Stimulated activated CD8-positive, alpha-beta memory T cell treated with anti-CD3 and anti-CD28 coated beads, Interleukin-15, amount 100 ng/mL, for 24 hours (primary cell): ENCODE data around the gene DPYD.

ENCODE experiments used
- DNase-seq: peaks from one replicate; pipeline ENCODE4 v3.0.0-alpha.2; 2020; ENCODE audit warnings: low read depth

The DPYD gene

DNA sequence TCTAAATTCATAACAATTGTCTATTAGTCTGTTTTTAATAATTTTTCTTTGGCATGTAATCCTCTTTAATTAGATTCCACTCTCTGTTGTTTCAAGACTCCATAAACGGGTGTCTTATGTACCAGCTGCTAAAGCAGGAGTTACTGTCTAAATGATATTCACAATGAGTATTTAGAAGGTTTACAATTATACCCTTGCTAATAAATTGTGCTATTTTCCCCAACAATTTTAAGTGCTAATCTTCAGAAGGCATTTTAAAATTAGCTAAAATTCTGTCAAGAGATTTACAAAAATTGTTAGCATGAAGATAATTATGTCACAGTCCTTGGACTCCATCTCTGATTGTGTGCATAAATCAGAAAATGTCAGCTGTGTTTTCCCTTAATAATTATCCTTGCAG lies 83.7 kb downstream of the DPYD start:
- DNase-seq: no peak

DNA sequence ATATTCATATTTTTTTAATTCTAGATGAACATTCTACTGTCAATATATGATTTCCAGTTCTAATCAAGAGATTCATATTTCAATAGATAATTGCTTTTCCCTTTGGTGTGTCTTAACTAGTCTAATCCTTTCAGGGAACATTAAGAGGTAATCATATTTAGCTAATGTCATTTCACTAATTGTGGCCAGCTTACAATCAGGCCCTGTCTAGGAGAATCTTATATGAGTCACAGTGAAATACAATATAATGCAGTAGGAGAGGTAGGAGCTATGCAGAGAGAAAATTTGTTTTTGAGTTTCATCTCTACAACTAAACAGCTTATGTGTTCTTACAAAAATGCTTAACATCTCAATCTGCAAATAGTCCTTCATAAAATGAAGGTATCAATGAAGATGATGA lies 85.9 kb downstream of the DPYD start:
- DNase-seq: no peak

DNA sequence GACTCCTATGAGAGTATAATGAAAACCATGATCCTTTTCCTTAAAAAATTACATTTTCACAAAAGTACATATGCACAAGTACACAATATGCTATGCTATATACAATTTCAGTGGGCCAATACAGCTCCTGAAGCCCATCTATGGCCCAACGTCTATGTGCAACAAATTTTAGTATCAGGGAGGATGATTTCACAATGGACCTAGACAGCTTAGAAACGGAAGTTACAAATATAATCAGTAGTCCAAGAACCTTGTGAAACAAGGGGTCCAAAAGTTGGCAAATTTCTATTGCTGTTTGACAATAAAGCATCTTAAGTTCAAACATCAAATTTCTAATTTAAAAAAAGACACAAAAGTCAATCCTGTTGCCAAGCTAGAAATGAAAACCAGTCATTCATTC lies 87.0 kb downstream of the DPYD start:
- no peak for DNase-seq

DNA sequence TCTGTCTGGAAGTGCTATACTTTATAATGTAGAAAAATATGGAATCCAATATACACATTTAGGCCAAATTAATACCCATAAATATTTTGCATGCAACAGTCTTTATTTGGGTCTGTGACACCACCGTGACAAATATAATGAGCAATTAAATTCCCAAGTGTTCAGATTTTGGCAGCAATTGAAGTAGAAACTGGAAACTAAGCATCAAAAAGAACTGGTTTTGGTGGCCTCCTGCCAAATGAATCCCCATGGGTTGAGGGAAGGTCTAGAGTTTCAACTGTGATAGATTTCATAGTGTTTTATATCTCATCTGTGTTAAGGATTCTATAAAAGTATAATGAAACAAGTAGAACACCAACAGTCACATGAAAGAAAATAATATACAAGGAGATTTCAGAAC lies 88.4 kb downstream of the DPYD start:
- no peak for DNase-seq

DNA sequence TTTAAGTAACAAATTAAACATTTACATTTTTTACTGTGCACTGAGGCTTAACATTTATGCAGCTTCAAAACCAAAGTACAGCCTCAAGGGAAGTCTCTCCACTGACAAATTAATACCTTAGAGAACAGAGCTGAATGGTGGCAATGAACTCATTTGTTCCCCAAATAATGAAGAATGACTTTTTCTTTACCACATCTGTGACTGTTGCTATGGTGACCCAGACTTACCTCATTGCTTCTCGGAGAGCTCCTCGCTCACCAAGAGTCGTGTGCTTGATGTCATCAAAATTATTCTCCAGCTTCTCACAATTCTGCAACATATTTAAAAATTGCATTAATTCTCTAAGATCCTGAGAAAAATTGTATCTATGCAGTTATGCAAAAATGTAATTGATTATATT lies 92.9 kb downstream of the DPYD start:
- DNase-seq: no peak

DNA sequence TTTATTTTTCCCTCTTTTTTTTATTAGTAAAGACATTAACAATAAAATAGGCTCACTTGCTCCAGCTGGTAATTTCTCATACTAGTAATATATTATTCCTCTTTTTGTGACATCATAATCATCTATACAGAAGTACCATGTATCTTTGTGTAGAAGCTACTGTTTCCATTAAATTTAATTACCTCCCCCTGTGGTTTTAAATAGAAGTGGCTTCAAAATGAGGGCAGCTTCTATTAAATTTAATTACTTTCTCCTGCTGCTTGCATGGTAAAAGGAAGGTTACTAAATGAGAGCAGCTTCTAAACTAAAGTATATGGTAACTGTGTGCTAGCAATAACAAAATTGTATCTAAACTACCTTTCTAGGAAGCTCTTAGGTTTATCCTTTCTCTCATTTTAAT lies 94.0 kb downstream of the DPYD start:
- DNase-seq: no peak

DNA sequence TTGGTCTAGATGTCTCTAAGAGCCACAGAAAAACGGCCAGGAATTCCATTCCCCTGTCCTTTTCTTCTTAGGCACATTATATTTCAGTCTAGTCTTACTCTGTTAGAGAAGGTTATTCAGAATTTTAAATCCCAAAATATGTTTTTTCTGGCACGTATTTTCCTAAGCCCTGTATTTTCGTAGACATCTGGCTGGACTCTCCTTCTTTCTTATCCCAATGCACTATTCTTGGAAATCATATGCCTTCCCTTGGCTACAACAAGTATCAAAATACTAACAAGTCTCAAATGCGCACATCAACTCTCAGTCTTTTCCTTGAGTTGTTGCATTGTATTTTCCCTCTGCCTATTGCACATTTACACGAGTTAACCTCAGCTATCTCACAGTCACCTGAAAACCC lies 96.2 kb downstream of the DPYD start:
- no peak for DNase-seq

DNA sequence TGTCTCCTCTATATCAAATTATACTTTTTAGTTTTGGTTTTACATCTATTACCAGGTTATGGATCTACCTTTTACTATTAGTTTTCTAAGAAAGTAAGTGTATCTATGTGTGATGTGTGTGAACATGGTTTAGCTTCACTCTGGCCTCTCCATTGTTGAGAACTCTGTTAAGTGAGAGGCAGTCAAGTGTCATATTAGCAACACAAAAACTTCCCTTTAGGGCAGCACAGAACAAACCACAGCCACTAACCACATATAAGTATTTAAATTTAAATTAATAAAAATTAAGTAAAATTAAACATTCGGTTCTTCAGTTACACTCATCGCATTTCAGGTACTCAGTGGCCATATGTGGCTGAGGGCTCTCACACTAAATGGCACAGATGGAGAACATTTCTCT lies 96.6 kb downstream of the DPYD start:
- DNase-seq: no peak

DNA sequence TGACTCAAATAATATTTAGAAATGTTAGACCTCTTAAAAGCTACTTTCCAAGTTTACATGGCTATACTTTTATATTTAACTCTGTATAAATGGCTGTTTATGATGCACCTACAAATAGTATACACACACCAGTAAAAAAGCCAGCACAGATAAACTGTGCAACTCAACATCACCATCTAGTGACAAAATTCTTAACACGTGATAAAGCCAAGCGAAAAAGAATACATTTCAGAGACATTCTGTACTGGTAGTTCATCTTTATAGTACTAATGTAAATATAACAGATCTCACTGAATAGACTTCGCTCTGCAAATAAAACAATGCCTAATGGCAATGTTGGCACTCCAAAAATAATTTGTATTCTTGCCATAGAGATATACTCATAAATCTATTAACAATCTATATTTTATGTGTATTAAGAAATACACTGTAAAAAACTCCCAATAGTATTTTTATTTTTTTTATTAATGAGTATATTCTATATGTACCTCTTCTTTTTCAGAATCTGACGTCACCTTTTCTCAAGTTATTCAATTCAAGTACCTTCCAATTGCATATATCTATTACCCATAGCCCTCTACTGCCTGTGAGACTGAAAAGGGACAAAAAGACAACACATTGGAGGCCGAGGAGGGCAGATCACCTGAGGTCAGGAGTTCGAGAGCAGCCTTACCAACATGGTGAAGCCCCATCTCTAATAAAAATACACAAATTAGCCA lies 100.2 kb downstream of the DPYD start:
- DNase-seq: no peak

DNA sequence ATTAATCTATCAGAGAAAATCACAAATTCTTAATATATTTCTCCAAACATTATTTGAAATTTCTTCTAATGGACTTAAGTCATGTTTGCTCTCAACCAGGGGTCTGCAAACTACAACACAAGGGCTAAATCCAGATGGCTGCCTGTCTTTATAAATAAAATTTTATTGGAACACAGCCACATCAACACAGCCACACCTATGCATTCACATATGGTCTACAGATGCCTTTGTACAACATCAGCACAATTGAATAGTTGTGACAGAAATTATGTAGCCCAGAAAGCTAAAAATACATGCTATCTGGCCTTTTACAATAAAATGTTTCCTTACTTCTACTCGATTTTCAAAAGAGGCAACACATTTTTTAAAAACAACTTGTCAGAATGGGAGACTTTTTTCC lies 103.9 kb downstream of the DPYD start:
- DNase-seq: no peak

DNA sequence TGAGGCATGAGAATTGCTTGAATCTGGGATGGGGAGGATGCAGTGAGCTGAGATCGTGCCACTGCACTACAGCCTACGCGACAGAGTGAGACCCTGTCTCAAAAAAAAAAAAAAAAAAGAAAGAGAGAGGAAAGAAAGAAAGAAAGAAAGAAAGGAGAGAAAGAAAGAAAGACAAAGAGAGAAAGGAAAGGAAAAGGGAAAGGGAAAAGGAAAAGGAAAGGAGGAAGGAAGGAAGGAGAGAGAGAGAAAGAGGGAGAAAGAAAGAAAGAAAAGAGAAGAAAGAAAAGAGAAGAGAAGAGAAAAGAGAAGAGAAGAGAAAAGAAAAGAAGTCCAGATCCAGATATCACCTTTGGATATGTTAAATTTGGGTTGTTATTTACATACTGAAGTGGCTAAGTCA lies 106.0 kb downstream of the DPYD start:
- no peak for DNase-seq

DNA sequence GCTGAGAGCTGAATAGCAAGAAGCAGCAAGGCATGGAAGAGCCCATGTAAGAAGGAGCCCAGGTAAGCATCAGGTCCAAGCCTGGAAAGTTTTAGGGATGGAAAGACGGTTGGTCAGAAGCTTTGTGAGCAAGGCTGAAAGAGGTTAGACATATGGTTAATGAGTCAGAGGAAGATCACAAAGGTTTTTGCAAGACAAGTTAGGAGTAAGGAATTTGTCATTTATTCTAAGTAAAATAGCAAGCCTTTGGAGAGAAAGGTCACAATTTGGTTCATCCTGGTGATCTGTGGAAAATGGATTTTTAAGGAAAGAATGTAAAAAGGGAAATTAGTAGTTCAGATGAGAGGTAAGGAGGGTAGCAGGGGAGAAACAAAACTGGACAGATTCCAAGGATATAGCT lies 106.7 kb downstream of the DPYD start:
- no peak for DNase-seq

DNA sequence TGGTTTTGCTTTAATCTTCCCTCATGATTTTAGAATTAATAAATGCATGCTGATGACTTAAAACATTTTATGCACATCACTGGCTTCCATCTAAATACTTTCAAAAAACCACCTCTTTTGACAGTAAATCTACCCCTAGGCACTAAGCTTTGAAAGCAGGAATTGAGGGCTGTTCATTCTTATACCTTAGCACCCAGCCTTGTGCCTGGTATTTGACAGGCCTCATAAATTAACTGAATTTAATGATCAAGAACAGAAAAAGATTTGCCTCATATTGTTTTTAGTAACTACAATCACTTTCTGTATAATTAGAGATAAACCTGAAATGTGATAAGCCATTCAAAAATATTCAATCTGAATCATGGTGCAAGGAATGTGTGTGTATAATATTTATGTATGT lies 108.8 kb downstream of the DPYD start:
- DNase-seq: no peak

DNA sequence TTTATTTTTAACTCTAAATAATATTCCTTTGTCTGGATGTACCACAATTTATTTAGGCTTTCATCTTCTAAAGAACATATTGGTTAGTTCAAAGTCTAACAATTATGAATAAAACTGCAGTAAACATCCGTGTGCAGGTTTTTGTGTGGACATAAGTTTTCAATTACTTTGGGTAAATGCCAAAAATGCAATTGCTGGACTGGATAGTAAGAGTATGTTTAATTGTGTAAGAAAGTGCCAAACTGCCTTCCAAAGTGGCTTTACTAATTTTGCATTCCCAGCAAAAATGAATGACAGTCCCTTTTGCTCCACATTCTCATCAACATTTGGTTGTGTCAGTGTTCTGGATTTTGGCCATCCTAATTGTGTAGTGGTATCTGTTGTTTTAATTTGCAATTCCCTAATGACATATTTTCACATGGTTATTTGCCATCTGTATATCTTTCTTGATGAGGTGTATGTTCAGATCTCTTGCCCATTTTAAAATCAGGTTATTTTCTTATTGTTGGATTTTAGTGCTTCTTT lies 113.8 kb downstream of the DPYD start:
- no peak for DNase-seq

DNA sequence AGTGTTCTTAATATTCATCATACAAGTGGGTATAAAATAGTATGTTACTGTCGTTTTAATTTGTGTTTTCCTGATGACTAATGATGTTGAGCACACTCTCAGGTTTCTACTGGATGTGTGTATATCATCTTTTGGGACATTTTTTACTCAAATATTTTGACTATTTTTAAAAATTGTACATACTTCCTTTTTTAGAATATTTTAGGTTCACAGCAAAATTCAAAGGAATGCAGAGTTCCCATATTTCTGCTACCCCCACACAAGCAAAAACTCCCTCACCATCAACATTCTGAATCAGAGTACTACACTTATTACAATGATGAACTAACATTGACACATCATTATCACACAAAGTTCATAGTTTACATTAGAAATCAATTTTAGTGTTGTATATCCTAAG lies 114.5 kb downstream of the DPYD start:
- no peak for DNase-seq

DNA sequence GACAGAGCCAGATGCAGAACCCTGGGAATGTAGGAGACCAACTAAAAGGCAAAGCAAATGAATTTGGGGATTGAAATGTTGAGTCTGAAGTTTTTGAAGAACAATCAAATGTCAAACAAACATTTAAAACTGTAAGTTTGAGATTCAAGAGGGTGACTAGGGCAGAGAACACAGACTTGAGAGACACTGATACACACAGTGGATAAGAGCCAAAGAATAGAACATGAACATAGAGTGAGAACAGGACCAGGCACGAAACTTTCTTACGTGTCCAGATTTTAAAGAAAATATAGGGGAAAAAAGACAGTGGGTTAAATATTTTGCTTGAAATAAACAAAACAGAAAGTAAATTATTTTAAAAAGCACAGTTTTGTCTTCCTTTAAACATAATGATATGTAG lies 115.7 kb downstream of the DPYD start:
- DNase-seq: no peak

DNA sequence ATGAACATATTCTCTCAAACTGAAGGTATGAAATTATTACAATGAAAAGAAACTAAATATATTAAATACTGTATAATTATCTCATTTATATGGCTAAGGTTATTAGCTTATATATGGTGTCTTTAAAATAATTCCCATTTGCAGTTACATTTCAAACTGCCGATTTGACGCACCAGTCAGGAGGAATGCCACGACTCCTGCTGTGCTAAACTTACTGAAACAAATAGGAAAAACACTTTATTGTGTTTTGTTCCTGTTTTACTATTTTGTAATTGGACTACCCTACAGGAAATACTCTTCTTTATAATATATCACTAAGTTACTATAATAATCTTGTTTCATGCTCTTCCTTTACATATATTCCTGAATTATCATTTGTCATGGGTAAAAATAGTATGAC lies 117.8 kb downstream of the DPYD start:
- no peak for DNase-seq

DNA sequence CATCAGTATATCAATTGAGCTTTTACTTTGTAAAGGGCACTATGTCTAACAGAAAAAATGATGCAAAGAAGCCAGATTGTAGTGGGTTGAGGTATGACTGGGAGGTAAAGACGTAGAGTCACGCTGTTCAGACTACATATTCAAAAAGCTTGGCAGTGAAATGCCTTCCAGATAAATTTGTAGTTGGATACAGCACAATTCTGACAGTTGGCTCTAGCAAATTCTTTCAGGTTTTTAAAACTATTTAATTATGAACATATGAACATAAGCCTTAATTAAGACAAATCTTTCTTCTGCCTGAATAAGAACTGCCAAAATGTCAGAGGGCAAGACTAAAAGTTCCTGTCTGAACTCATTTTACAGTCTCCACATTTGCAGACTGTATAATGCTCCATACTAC lies 118.8 kb downstream of the DPYD start:
- no peak for DNase-seq

DNA sequence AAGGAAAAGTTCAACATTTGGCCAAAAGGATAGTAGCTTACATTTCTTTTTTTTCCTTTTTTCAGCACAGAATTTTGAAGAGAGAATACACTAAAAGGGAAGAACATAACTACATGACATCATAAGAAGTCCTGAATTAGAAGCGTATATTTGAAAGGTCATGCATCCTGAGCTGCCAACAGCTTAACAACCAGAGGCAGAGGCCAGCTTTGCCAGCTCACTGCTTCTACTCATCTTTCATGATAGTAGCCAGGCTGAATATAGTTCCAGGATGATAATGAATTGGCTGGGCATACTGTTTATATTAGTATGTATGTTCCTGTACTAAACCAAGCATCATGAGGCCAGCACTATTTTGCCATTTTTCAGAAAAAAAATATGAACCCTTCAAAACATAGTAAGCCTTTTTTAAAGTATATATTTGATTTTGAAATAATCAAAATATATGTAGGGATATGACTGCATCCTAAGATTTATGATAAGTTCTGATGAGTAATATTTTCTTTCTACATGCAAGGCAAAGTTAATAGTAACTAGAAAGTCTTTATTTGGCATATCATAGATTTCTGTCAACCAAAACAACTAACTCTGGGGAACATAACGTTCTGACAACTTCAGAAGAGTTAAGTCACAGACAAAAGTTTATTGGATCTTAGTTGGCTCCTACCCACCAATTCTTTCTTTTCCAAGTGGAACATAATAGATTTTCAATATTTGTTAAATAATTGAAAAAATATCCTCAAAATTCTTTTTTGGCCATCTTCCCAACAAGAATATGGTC lies 123.2 kb downstream of the DPYD start:
- no peak for DNase-seq

DNA sequence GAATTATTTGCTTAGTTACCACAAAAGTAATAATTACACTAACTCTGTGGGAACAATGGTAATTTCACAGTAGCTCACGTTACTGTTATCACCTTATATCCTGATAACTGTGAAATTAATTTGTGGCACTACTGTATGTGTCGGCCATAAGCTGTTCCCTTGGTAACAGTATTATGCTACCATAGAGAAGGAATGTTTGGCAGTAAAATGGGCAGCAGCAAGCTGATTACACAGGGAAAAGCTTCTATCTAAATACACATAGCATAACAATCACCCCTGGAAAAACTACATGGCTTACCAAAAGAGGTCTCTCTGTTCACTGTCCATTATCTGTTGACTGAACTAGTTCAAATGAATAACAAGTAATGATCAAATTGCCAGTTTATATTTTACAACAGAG lies 124.1 kb downstream of the DPYD start:
- DNase-seq: no peak

DNA sequence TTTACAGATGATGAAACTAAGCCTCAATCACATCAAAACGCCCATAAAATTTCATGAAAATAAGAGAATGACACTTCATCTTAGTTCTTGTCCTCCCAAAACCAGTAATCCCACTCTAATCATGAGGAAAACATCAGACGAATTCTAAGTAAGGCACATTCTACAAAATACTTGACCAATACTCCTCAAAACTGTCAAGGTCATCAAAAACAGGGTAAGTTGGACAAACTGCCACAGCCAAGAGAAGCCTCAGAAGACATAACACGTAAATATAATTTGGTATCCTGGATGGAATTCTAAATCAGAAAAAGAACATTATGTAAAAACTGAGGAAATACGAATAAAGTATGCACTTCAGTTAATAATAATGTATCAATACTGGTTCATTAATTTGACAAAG lies 128.2 kb downstream of the DPYD start:
- DNase-seq: no peak

DNA sequence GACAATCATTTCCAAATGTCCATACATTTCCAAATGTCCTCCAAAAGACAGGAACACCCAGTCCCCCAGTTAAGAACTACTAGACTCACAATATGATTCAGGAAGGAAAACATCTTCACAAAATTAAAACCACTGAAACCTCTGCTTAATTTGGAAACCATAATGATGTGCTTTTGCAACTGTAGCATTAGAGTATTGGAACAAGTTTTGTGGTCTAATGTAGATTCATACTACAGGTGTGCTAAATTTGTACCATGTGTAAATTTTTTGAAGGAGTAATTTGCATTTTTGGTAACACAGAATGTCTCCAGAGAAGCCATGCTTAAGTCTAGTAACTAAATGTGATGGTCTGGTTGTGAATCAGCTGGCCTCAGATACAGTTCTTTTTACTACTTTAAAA lies 129.6 kb downstream of the DPYD start:
- no peak for DNase-seq

DNA sequence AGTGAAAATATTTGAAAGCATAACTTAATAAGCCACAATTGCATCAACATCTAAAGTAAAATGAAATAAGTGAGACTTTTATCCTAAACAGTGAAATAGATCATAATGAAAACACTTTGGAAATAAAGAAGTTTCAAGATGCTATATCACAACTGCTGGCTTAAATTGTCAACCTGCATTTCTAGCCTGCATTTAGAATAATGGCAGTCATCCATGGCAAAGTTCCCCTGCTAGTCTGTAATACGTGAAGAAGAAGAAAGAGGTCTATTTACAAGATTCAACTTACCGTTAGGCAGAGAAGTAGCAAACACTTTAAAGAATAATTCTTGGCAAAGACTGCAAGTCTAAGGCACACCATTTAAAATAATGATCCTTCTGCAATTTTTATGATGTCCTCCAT lies 133.6 kb downstream of the DPYD start:
- no peak for DNase-seq

DNA sequence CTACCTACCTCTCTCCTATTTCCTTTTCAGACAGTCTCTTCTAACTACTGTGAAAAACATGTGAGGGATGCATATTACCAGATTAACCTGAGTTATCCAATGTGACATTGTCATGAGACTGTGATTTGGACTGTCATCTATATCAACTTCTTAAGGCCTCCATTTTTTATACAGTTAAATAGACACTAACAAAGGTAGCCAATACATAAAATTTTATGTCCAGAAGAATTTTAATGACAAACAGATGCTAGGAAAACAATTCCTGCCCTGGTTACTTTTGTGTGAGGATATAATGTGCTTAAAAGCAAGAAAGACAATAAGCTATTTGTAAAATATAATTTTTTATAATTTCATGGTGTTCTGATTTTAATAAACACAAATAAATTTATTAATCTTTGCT lies 136.2 kb downstream of the DPYD start:
- no peak for DNase-seq
